Measurements from ENCODE around the gene UVSSA.

UVSSA gene

GRCh38 chr4:1346781-1347409, at the start of gene UVSSA:
Gene UVSSA, plus strand, starts transcription at chr4:1347208. Its CDS starts 884 bp downstream, at chr4:1348092.
- peak; percentile 100 for DNase-seq

GRCh38 chr4:1297456-1298325, 49.3 kb upstream of the UVSSA start:
- no peak for DNase-seq

GRCh38 chr4:1298461-1298860, 48.5 kb upstream of the UVSSA start:
- no peak for DNase-seq

GRCh38 chr4:1299301-1299860, 47.6 kb upstream of the UVSSA start:
- DNase-seq: no peak

- no peak for DNase-seq
These were observed 46.2 kb upstream of the UVSSA start for GRCh38 chr4:1300466-1301455.

- DNase-seq: no peak
These were observed 44.8 kb upstream of the UVSSA start for GRCh38 chr4:1302159-1302558.

GRCh38 chr4:1305261-1305711, 41.7 kb upstream of the UVSSA start:
- DNase-seq: no peak

GRCh38 chr4:1305781-1306455, 41.1 kb upstream of the UVSSA start:
- peak; percentile 27 for DNase-seq

- no peak for DNase-seq
These were observed 38.9 kb upstream of the UVSSA start for GRCh38 chr4:1307951-1308735.

- peak; percentile 15 for DNase-seq
These were observed 37.6 kb upstream of the UVSSA start for GRCh38 chr4:1309261-1310010.

- DNase-seq: no peak
These were observed 36.8 kb upstream of the UVSSA start for GRCh38 chr4:1310031-1310795.

GRCh38 chr4:1310796-1311631, 36.0 kb upstream of the UVSSA start:
- DNase-seq: no peak

- DNase-seq: no peak
These were observed 34.0 kb upstream of the UVSSA start for GRCh38 chr4:1312821-1313640.

GRCh38 chr4:1315306-1315705, 31.7 kb upstream of the UVSSA start:
- no peak for DNase-seq

- DNase-seq: no peak
These were observed 31.0 kb upstream of the UVSSA start for GRCh38 chr4:1315836-1316536.

- DNase-seq: no peak
These were observed 30.4 kb upstream of the UVSSA start for GRCh38 chr4:1316537-1317168.
